Activated CD4-positive, alpha-beta T cell treated with anti-CD3 and anti-CD28 coated beads for 48 hours (primary cell): ENCODE results near the gene AAMDC.
"Not testable (repeated sequence)": the region's sequence is repeated elsewhere in the genome, so short reads cannot be mapped to it uniquely, and the experiment has no call there.

ENCODE experiments used
- DNase-seq: peaks from one replicate; pipeline ENCODE4 v3.0.0-alpha.2; 2020

AAMDC gene

GRCh38 chr11:77822126-77822525 is 1.2 kb downstream of the AAMDC start:
- not testable (repeated sequence) for DNase-seq

- DNase-seq: no peak
These were observed 2.8 kb downstream of the AAMDC start for GRCh38 chr11:77823775-77824174.

GRCh38 chr11:77828926-77829325 is 8.0 kb downstream of the AAMDC start:
- no peak for DNase-seq

GRCh38 chr11:77833302-77833701 is 12.4 kb downstream of the AAMDC start:
- DNase-seq: no peak

- no peak for DNase-seq
These were observed 21.6 kb downstream of the AAMDC start for GRCh38 chr11:77842441-77843121.

GRCh38 chr11:77843700-77844099 is 22.8 kb downstream of the AAMDC start:
- DNase-seq: not testable (repeated sequence)

GRCh38 chr11:77851503-77851902 is 30.6 kb downstream of the AAMDC start:
- no peak for DNase-seq

- no peak for DNase-seq
These were observed 33.9 kb downstream of the AAMDC start for GRCh38 chr11:77854838-77855237.

- not testable (repeated sequence) for DNase-seq
These were observed 37.0 kb downstream of the AAMDC start for GRCh38 chr11:77857906-77858457.

- not testable (repeated sequence) for DNase-seq
These were observed 40.5 kb downstream of the AAMDC start for GRCh38 chr11:77861444-77861843.

- DNase-seq: no peak
These were observed 44.9 kb downstream of the AAMDC start for GRCh38 chr11:77865805-77866204.

- DNase-seq: no peak
These were observed 45.4 kb downstream of the AAMDC start for GRCh38 chr11:77866336-77866735.

- no peak for DNase-seq
These were observed 47.8 kb downstream of the AAMDC start for GRCh38 chr11:77868744-77869143.

- DNase-seq: no peak
These were observed 50.9 kb downstream of the AAMDC start for GRCh38 chr11:77871855-77872254.

GRCh38 chr11:77873345-77873744 is 52.4 kb downstream of the AAMDC start:
- no peak for DNase-seq

GRCh38 chr11:77874206-77874605 is 53.3 kb downstream of the AAMDC start:
- DNase-seq: no peak

- no peak for DNase-seq
These were observed 55.1 kb downstream of the AAMDC start for GRCh38 chr11:77876045-77876444.

GRCh38 chr11:77878247-77878646 is 57.3 kb downstream of the AAMDC start:
- not testable (repeated sequence) for DNase-seq

GRCh38 chr11:77879218-77879617 is 58.3 kb downstream of the AAMDC start:
- no peak for DNase-seq

GRCh38 chr11:77882396-77882795 is 61.5 kb downstream of the AAMDC start:
- no peak for DNase-seq

GRCh38 chr11:77883775-77884174 is 62.8 kb downstream of the AAMDC start:
- no peak for DNase-seq

- no peak for DNase-seq
These were observed 63.4 kb downstream of the AAMDC start for GRCh38 chr11:77884186-77884828.

- no peak for DNase-seq
These were observed 63.9 kb downstream of the AAMDC start for GRCh38 chr11:77884829-77885190.

GRCh38 chr11:77886401-77886800 is 65.5 kb downstream of the AAMDC start:
- no peak for DNase-seq

GRCh38 chr11:77889045-77889444 is 68.1 kb downstream of the AAMDC start:
- DNase-seq: not testable (repeated sequence)
